Activated naive CD4-positive, alpha-beta T cell treated with anti-CD3 and anti-CD28 coated beads, Interleukin-2, amount 50 U/mL, for 72 hours (primary cell): ENCODE data around the gene PLA2G4F. TPM values are rescaled to one million over a fixed set of nuclear protein-coding genes. Genes with fewer than 3 reads are reported as not detected.

Source experiments
- ATAC-seq, 2 donors: fragments of 150-1000 bp; cut with Tn5 transposase; 2 replicates each; pipeline ENCODE4 v1.10.0; 2021; ENCODE audit warnings: mild to moderate bottlenecking in 2 of 2, moderate library complexity in 2 of 2
- DNase-seq, 2 donors: peaks; one replicate each; pipeline ENCODE4 v3.0.0; 2021 to 2022; ENCODE audit warnings: low spot score in 2 of 2
- H3K27ac Mint-ChIP-seq, 2 donors: one replicate each; pipeline ENCODE4 v1.8.0; 2022; ENCODE audit warnings: mild to moderate bottlenecking in 2 of 2, mixed read lengths in 2 of 2
- H3K36me3 Mint-ChIP-seq, 2 donors: one replicate each; pipeline ENCODE4 v1.8.0; 2022; ENCODE audit warnings: mixed read lengths in 2 of 2
- H3K9me3 Mint-ChIP-seq, 2 donors: one replicate each; pipeline ENCODE4 v1.8.0; 2022; ENCODE audit warnings: mixed read lengths in 2 of 2
- total RNA-seq, 2 donors: library from RNA; stranded (reverse); gene quantifications; one replicate each; pipeline ENCODE4 v1.2.3, GENCODE V29; 2022

Gene PLA2G4F, protein sequence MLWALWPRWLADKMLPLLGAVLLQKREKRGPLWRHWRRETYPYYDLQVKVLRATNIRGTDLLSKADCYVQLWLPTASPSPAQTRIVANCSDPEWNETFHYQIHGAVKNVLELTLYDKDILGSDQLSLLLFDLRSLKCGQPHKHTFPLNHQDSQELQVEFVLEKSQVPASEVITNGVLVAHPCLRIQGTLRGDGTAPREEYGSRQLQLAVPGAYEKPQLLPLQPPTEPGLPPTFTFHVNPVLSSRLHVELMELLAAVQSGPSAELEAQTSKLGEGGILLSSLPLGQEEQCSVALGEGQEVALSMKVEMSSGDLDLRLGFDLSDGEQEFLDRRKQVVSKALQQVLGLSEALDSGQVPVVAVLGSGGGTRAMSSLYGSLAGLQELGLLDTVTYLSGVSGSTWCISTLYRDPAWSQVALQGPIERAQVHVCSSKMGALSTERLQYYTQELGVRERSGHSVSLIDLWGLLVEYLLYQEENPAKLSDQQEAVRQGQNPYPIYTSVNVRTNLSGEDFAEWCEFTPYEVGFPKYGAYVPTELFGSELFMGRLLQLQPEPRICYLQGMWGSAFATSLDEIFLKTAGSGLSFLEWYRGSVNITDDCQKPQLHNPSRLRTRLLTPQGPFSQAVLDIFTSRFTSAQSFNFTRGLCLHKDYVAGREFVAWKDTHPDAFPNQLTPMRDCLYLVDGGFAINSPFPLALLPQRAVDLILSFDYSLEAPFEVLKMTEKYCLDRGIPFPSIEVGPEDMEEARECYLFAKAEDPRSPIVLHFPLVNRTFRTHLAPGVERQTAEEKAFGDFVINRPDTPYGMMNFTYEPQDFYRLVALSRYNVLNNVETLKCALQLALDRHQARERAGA
- total RNA-seq: not detected

DNA sequence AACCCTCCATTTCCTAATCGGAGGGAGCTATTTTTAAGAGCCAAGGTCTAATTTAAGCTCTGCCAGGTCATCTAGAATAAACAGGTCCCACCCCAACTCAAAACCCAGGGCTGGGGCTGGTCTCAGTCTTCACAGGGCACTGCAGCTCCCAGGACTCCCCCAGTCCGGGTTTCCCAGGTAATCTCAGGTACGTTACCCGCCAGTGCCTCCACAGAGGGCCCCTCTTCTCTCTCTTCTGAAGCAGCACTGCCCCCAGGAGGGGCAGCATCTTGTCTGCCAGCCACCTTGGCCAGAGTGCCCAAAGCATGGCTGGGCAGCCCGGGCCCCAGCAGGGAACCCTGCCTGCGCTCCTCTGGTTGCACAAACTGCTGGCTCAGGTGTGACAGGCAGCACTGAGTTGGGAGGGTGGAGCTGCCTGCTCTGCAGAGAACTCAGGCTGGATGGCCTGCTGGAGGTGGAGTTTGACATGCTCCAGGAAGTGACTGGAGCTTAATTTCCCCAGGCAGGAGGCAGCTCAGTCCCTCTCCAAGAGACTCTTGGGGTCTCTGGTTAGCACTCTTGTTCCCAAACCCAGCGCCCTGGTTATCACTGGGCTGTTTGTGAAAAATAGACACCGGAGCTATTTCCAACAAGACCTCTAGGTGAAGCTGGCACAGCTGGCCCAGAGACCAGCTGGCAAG lies at the start of gene PLA2G4F:
Gene PLA2G4F (minus strand): TSS at position 394 of the 680 bp plus-strand sequence. CDS start 87 bp downstream, at position 307.
- Mint-ChIP-seq H3K36me3 (no peaks in the 10 kb centered on the region), H3K27ac (peak within 1 kb of the TSS in 1 of 2 donors; percentile 47), H3K9me3 (no peaks in the 10 kb centered on the region)
- peak in 1 of 2 donors; percentile 52 for DNase-seq
- no peak for ATAC-seq

DNA sequence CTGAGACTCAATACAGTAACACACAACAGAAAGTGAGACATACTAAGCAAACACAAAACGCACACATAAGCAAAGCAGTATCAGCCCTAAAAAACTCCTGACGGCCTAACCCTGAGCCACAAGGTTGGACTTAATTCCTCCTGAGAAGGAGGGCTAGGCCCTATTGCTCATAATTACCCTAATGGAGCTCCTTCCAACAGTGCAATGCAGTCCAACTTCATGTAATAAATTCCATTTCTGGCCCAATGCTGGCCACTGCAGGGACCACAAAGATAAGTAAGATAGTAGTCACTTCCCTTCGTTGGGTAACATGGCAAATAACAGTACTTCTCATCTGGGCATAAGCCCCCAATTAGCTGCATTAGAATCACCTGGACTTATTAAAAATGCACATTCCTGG lies 47.5 kb upstream of the PLA2G4F start:
- ATAC-seq: no peak
- Mint-ChIP-seq H3K9me3 (no peaks in the 10 kb centered on the region), H3K27ac (no peak overlapping the region), H3K36me3 (peaks cover 22 to 41% of the 10 kb centered on the region in 2 donors)
- DNase-seq: no peak

DNA sequence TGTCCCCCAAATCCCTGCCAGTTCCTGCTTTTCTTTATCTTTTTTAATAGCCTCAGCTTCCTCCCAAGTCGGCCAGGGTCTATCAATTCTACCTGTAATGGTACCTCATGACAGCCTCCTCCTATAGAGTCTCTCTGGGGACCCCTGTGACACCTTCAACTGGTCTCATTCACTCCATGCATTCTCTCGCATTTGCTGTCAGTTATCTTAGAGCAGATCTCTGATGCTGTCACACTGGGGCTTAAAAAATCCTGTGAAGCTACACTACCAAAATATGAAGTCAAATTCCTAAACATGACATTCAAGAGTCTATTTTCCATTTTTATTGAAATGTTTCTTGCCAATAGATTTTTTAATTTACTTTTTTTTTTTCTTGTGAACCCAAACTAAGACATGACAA lies 46.2 kb upstream of the PLA2G4F start:
- no peak overlapping the region for H3K27ac Mint-ChIP-seq
- H3K36me3 Mint-ChIP-seq: peaks cover 15 to 33% of the 10 kb centered on the region in 2 donors
- ATAC-seq (no peak), DNase-seq (no peak)
- H3K9me3 Mint-ChIP-seq: no peaks in the 10 kb centered on the region

DNA sequence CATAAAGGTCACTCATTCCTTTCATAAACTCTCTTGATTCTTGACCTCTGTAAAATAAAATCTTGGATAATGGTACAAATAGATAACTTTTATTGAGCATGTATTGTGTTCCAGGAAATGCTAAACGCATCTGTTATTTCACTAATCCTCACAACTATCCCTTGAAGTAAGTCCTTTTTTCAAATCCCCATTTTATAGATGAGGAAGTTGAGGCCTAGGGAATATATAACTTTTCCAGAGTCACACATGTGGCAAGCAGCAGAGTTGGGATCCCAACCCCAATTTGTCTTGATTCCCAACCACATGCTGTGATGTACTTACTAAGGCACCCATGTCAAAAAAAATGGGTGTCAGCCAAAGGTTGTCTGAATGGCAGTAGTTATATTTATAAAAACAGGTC lies 45.4 kb upstream of the PLA2G4F start:
- H3K27ac Mint-ChIP-seq: no peak overlapping the region
- no peaks in the 10 kb centered on the region for H3K9me3 Mint-ChIP-seq
- no peak for DNase-seq
- ATAC-seq: no peak
- H3K36me3 Mint-ChIP-seq: peaks cover 8 to 27% of the 10 kb centered on the region in 2 donors

DNA sequence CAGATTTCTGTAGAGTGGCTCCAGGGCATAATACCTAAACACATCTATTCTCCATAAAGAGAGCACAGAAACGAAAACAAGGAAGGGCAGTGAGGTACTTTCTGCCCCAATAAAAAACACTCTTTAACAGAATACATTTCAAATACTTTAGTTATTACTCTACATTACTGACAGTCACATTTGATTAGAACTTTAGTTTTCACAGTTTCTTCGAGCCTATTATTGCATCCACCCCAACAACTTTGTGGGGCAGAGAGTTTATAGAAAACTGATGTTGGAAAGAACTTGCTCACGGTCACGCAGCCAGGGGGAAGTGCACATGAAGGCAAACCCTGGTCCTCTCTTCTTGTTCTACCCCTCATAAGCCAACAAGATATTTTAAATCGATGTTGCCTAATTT lies 42.7 kb upstream of the PLA2G4F start:
- Mint-ChIP-seq H3K36me3 (peaks cover 7 to 44% of the 10 kb centered on the region in 2 donors), H3K27ac (no peak overlapping the region), H3K9me3 (no peaks in the 10 kb centered on the region)
- DNase-seq: no peak
- ATAC-seq: no peak

DNA sequence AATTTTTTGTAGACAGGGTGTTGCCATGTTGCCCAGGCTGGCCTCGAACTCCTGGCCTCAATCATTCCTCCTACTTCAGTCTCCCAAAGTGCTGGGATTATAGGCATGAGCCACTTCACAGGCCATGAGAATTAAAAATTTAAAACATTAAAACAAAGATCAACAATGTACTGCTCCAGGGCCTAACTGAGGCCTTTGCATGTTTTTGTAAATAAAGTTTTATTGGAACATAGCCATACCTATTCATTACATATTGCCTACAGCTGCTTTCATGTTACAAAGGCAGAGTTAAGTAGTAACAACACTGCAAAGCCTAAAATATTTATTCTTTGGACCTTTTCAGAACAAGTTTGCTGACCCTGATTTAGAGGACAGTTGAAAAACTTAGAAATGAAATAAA lies 42.1 kb upstream of the PLA2G4F start:
- DNase-seq (no peak), ATAC-seq (no peak)
- peaks cover 7 to 49% of the 10 kb centered on the region in 2 donors for H3K36me3 Mint-ChIP-seq
- H3K27ac Mint-ChIP-seq: no peak overlapping the region
- H3K9me3 Mint-ChIP-seq: no peaks in the 10 kb centered on the region

DNA sequence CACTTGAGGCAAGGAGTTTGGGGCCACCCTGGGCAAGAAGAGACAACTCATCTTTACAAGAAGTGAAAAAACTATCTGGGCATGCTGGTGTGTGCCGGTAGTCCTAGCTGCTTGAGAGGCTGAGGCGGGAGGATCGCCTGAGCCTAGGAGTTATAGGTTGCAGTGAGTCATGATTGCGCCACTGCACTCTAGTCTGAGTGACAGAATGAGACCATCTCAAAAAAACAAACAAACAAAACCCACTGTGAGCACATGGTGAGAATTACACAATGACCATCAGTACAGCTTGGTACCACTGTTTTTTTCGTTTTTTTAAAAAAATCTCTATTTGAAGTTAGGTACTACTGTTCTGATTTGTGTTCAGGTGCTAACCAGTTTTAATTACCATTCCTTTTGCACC lies 38.1 kb upstream of the PLA2G4F start:
- ATAC-seq (peak; percentile 28 to 53), DNase-seq (no peak)
- Mint-ChIP-seq H3K36me3 (peaks cover 18 to 62% of the 10 kb centered on the region in 2 donors), H3K27ac (peak overlapping the region; percentile 84 to 89), H3K9me3 (no peaks in the 10 kb centered on the region)

DNA sequence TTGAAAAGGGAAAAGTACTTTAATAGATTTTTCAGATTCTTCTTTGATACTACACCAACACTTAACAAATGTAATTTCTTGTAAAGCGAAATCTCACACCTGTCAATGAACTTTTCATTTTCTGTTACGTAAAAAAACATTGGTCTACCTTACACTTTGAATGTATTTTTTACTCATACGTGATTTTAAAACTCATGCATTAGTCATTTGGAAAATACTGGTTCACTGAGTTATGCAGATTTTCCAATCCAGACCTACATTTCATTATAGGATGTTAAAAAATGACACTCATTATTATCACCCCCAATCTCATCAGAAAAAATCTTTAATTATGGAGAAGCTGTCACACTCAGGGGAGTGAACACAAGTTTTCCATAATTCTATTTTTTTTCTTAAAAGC lies 36.9 kb upstream of the PLA2G4F start:
- ATAC-seq (peak; percentile 60 to 67), DNase-seq (no peak)
- H3K36me3 Mint-ChIP-seq: peaks cover 18 to 66% of the 10 kb centered on the region in 2 donors
- no peaks in the 10 kb centered on the region for H3K9me3 Mint-ChIP-seq
- H3K27ac Mint-ChIP-seq: peak overlapping the region; percentile 89 to 100

DNA sequence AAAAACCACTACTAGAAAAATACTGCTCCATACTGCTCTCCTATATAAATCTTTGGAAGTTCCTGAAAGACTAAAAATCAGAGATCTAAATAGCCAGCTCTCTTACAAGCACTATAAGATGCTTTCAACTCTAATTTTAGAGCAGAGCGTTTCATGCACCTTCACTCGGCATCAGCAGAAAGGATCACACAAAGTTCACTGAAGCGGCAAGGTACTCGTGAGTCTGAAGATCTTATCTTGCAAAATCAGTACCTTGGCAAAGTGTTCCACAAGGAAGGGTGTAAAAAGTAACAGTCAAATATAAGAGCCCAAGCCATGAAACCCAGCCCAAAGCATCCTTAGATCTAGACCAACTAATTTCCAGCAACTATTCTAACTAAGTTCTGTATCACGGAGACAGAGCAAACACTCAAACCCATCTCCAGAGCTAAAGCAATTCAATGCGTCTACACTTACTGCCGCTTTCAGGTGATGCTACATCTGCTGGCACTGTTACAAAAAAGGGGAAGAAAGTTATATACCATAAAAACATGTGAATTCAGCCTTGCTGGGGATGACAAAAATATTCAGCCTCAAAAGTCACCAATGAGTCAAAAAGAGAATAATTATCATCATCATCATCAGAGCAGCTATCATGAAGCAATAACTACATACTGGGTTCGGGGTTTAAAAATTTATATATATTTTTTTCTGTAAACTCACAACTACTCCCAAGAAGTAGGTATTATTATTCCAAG lies 35.3 kb upstream of the PLA2G4F start:
- H3K36me3 Mint-ChIP-seq: peaks cover 21 to 71% of the 10 kb centered on the region in 2 donors

DNA sequence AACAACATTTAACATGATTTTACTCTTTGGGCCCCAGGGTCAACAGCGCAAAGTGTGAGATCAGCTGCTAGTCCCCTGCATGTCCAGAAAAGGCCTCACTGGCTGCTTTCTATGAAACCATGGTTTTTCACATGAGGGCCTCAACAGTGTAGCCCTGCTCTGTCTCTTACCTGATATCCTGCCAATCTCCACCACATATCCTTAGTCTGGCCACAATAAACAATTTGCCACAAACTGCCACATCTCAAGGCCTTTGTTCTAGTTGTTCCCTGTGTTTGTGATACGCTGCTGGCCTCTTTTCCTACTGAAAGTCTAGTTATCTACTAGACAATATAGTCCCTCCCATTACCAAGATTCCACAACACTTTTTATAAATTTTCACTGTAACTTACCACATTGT lies 33.9 kb upstream of the PLA2G4F start:
- Mint-ChIP-seq H3K9me3 (no peaks in the 10 kb centered on the region), H3K36me3 (peaks cover 17 to 72% of the 10 kb centered on the region in 2 donors), H3K27ac (peak overlapping the region; percentile 58 to 73)
- ATAC-seq (no peak), DNase-seq (no peak)

More for the DNA sequence above, 35.3 kb upstream of the PLA2G4F start:
- DNase-seq: no peak
- Mint-ChIP-seq H3K27ac (peak overlapping the region; percentile 87 to 89), H3K9me3 (no peaks in the 10 kb centered on the region)
- peak; percentile 46 to 49 for ATAC-seq

DNA sequence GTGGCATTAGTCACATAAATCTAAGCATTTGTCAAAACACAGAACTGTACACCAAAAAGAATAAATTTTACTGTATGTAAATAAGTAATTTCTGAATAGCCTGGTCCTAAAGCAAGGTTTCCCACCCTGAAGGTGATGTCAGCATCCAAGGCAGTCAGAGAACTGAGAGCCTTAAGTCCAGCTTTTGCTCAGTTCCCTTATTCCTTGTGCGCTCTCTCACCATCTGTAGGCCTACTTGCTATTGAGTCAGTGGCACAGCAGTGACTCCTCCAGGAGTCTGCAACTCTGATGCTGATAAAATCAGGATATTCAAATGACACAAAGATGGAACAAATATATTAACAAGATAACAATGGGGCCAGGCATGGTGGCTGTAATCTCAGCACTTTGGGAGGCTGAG lies 29.4 kb upstream of the PLA2G4F start:
- Mint-ChIP-seq H3K36me3 (peaks cover 22 to 50% of the 10 kb centered on the region in 2 donors), H3K27ac (no peak overlapping the region), H3K9me3 (no peaks in the 10 kb centered on the region)
- ATAC-seq: no peak
- DNase-seq: no peak

DNA sequence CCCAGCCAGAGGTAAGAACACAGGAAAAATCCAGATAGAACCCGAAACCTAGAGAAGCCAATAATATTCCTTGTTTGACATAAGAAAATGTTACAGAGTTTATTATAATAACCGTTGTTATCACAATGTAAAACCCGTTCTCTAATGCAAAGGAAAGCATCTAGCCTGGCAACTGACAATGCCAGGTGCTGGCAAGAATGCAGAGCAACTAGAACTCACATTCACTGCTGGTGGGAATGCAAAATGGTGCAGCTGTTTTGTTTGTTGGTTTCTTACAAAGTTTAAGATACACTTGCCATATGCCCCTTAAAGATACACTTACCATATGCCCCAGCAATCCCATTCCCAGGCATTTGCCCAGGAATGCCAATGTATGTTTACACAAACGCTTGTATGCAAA lies 28.3 kb upstream of the PLA2G4F start:
- ATAC-seq (no peak), DNase-seq (no peak)
- H3K27ac Mint-ChIP-seq: no peak overlapping the region
- H3K36me3 Mint-ChIP-seq: peaks cover 16 to 44% of the 10 kb centered on the region in 2 donors
- no peaks in the 10 kb centered on the region for H3K9me3 Mint-ChIP-seq

DNA sequence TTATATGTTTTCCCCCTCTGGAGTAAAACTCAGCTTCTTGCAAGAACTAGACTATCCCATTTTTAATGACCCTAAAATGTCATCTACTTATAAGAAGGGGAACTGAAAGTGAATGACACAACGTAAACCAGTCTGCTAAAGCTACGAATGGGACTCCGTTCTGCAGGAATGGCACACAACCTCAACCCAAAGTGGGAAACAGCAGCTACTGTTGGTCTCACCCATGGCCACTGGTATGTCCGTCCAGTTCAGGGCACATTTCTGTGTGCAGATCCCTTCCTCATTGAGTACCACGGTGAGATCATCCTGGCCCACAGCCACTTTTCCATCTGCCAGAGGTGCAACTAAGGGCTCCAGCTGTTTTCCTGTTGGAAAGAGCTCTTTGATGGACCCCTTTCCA lies 27.9 kb upstream of the PLA2G4F start:
- no peaks in the 10 kb centered on the region for H3K9me3 Mint-ChIP-seq

DNA sequence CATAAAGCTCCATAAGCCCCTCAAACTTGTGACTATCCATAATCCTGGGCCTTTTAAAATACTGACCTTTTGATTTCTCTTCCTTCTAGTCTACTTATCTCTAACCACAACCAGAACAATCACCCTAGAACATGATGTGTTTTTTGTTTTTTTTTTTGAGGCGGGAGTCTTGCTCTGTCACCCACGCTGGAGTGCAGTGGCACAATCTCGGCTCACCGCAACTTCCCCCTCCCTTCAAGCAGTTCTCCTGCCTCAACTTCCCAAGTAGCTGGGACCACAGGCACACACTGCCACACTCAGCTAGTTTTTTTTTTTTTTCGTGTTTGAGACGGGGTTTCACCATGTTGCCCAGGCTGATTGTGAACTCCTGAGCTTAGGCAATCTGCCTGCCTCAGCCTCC lies 26.5 kb upstream of the PLA2G4F start:
- peaks cover 17 to 29% of the 10 kb centered on the region in 2 donors for H3K36me3 Mint-ChIP-seq
- H3K27ac Mint-ChIP-seq: peak overlapping the region; percentile 43 to 84
- no peak for DNase-seq

More for the DNA sequence above, 27.9 kb upstream of the PLA2G4F start:
- peaks cover 16 to 42% of the 10 kb centered on the region in 2 donors for H3K36me3 Mint-ChIP-seq
- H3K27ac Mint-ChIP-seq: no peak overlapping the region
- ATAC-seq: no peak
- DNase-seq: no peak

DNA sequence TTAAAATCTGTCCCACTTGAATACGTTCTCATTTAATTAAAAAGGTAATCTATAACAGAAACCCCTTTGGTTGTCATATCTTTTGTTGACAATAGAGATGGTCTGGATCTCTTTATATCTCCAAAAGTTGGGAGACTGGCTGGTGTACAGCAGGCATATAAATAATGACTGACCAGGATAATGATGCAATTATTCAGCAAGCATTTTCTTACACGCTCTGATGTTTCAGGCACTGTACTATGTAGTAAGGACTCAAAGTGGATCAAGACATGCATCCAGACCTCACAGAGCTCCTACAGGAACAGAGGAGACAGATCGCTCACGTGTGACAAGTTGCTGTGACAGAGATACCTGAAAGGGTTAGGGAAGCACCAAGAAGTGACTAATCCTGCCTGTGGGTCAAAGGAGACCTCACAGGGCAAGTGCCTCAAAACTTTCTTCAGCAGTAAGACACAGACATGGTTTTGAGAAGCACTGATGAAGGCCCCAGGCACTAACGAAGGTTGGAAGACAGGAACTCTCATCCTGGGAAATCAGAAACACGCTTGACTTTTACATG lies 26.0 kb upstream of the PLA2G4F start:
- H3K36me3 Mint-ChIP-seq: peaks cover 15 to 24% of the 10 kb centered on the region in 2 donors

More for the DNA sequence above, 26.5 kb upstream of the PLA2G4F start:
- H3K9me3 Mint-ChIP-seq: no peaks in the 10 kb centered on the region
- no peak for ATAC-seq

DNA sequence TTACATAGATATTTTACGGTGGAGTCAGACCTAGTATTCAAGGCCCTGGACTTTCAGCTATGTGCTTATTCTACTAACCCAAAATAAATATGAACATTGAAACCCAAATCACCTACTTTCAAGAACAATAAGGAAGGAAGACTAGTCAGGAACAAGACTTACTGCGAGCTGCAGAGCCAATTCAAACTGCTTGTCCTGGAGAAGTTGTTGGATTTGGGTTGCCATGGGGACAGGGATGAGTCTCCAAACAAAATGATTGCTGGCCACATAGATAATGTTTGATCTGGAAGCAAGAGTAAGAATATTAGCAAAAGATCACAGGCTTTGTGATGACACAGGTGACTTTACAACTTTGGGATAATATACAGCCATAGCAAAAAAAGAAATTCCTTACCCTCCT lies 21.6 kb upstream of the PLA2G4F start:
- Mint-ChIP-seq H3K27ac (no peak overlapping the region), H3K36me3 (peaks cover 4 to 6% of the 10 kb centered on the region in 2 donors), H3K9me3 (no peaks in the 10 kb centered on the region)
- ATAC-seq (no peak), DNase-seq (no peak)

More for the DNA sequence above, 26.0 kb upstream of the PLA2G4F start:
- DNase-seq (no peak), ATAC-seq (no peak)
- Mint-ChIP-seq H3K27ac (peak overlapping the region; percentile 22 to 84), H3K9me3 (no peaks in the 10 kb centered on the region)
